Subcutaneous preadipocyte (primary cell): ENCODE results near the gene BUD31. TPM values are rescaled to one million over a fixed set of nuclear protein-coding genes. Genes with fewer than 3 reads are reported as not detected.

Source experiments
- total RNA-seq: library from RNA; depleted of rRNA; stranded (reverse); fragments of >200 nt; gene quantifications from 2 replicates; pipeline ENCODE4 v1.2.3, GENCODE V29; 2012

The BUD31 gene
- total RNA-seq = 78.8 and 101 TPM in 2 replicates

GRCh38 chr7:99408379-99409191 lies at the start of gene BUD31, which contains the start of gene PDAP1:
Gene BUD31 (plus strand): TSS chr7:99408969. CDS start chr7:99411093, 2,124 bp downstream.
Gene PDAP1 (minus strand): TSS chr7:99408597. CDS start chr7:99408548, 49 bp downstream.

GRCh38 chr7:99374111-99375064 lies 34.4 kb upstream of the BUD31 start, which contains the start of gene ARPC1B:
Gene ARPC1B (plus strand): TSS chr7:99374730. CDS start chr7:99385715, 10,985 bp downstream.

DNA sequence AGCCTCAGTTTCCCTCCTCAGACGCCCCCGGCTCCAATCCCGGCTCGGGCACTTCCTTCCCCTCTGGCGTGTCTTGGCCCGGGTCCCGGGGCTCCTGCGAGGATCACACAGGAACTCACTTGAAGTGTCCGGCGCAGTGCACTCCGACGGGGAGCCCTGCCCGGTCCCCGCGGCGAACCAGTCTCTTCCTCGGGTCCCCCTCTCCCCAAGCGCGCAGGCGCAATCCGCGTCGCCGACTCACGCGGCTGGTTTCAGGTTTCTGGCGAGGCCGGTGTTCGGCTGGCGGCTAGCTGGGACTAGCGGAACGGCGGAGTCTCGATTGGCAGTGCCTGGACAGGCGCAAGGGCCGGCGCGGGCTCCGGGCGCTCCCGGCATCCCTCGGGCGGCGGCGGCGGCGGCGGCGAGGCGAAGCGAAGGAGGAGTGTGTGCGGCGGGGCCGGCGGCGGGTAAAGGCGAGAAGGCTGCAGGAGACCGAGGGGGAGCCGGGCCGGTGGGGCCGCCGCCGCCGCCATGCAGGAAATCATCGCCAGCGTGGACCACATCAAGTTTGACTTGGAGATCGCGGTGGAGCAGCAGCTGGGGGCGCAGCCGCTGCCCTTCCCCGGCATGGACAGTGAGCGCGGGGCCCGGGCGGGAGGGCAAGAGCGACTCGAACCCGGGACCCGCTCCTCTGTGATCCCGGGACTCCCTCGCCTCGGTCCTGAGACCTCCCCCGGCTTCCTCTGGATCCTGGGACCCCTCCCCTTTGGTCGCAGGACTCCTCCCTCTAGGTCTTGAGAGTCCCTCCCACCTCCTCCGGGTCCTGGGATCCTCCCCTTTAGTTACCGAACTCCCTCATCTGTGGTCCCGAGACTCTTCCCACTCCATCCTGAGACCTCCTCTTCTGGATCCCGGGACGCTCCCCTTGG lies 30.1 kb downstream of the BUD31 start, which contains the start of the genes CPSF4 and PTCD1:
TSS of gene CPSF4 (plus strand) at position 371 of the 908 bp plus-strand sequence. CDS start at position 511, 140 bp downstream.
TSS of gene PTCD1 (minus strand) at position 226 of the 908 bp plus-strand sequence. CDS start 3,556 bp downstream, outside the sequence.

Other genes starting within 250 kb of the BUD31 start
- not detected in 2 replicates for gene KPNA7, start 200.9 kb upstream of the BUD31 start, total RNA-seq
- not detected in 2 replicates for gene MYH16, start 136.1 kb upstream of the BUD31 start, total RNA-seq
- gene ARPC1A, start 83.1 kb upstream of the BUD31 start, total RNA-seq = 248 and 279 TPM in 2 replicates
- 311 and 344 TPM in 2 replicates for gene ARPC1B, start 34.2 kb upstream of the BUD31 start, total RNA-seq
- 39.7 and 40.3 TPM in 2 replicates for gene PDAP1, start 372 bp upstream of the BUD31 start, total RNA-seq
- 7.0 and 8.6 TPM in 2 replicates for gene PTCD1, start 29.8 kb downstream of the BUD31 start, total RNA-seq
- 31.6 and 46.7 TPM in 2 replicates for gene CPSF4, start 30.0 kb downstream of the BUD31 start, total RNA-seq
- 325 and 566 TPM in 2 replicates for gene ATP5MF, start 57.2 kb downstream of the BUD31 start, total RNA-seq
- 6.6 and 6.8 TPM in 2 replicates for gene ZNF789, start 63.9 kb downstream of the BUD31 start, total RNA-seq
- gene ZNF394, start 91.3 kb downstream of the BUD31 start, total RNA-seq = 19.5 and 27.2 TPM in 2 replicates
- gene ZKSCAN5, start 95.7 kb downstream of the BUD31 start, total RNA-seq = 8.8 and 13.1 TPM in 2 replicates
- gene FAM200A, start 143.1 kb downstream of the BUD31 start, total RNA-seq = 6.6 and 7.2 TPM in 2 replicates
- gene ZNF655, start 149.7 kb downstream of the BUD31 start, total RNA-seq = 55.5 and 71.0 TPM in 2 replicates
- gene TMEM225B, start 189.3 kb downstream of the BUD31 start, total RNA-seq = 0.39 and 0.73 TPM in 2 replicates
- 8.8 and 9.2 TPM in 2 replicates for gene ZSCAN25, start 208.0 kb downstream of the BUD31 start, total RNA-seq